Measurements from ENCODE around the gene UBAC2.

Gene UBAC2

DNA sequence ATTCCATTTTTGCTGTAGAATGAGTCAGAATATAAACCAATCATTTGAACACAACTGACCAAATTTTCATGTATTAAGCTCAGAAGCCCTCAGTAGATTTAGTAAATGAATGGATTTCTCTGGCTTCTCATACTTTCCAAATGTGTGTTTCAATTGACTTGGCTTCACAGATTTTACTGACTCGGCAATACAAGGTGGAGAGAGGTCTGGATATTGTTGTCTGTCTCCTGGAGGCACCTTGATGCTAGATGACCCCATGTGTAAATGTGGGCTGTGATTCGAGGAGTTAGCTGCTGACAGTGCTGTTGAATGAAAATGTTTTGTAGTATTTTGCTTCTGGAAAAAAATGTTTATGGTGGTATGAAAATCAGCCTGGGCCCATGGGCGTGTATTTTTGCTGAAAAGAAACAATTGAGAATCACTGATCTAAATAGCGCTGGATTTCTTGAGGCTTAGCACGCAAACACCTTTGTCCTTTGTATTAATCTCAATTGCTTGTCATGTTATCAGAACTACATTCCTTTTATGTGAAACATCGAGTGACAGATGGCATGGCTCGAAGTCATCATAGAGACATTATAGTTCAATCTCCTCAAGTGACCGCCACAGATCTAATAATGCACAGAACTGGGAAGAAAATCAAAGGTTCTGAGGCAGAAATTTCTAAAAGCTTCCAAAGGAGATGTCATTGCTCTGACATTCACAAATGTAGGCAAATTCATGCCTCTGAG lies 41.2 kb upstream of the UBAC2 start:
- H3K27ac ChIP-seq = no peak overlapping the region
- no peak overlapping the region for H3K4me3 ChIP-seq
- DNase-seq (ENCODE audit: low spot score) = peak; percentile 12
- TF ChIP-seq, protein P1, sequence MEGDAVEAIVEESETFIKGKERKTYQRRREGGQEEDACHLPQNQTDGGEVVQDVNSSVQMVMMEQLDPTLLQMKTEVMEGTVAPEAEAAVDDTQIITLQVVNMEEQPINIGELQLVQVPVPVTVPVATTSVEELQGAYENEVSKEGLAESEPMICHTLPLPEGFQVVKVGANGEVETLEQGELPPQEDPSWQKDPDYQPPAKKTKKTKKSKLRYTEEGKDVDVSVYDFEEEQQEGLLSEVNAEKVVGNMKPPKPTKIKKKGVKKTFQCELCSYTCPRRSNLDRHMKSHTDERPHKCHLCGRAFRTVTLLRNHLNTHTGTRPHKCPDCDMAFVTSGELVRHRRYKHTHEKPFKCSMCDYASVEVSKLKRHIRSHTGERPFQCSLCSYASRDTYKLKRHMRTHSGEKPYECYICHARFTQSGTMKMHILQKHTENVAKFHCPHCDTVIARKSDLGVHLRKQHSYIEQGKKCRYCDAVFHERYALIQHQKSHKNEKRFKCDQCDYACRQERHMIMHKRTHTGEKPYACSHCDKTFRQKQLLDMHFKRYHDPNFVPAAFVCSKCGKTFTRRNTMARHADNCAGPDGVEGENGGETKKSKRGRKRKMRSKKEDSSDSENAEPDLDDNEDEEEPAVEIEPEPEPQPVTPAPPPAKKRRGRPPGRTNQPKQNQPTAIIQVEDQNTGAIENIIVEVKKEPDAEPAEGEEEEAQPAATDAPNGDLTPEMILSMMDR (IDR thresholded peaks at IDR 0.05) = no peak

GRCh38 chr13:99160415-99160814 lies 40.2 kb upstream of the UBAC2 start:
- Histone ChIP-seq H3K27ac (no peak overlapping the region), H3K4me3 (no peak overlapping the region)
- TF ChIP-seq, protein P1 (IDR thresholded peaks at IDR 0.05) = no peak
- DNase-seq (ENCODE audit: low spot score) = no peak

- H3K27ac ChIP-seq = no peak overlapping the region
- DNase-seq (ENCODE audit: low spot score) = no peak
- TF ChIP-seq, protein P1 (IDR thresholded peaks at IDR 0.05) = no peak
- H3K4me3 ChIP-seq = no peak overlapping the region
These were observed 39.1 kb upstream of the UBAC2 start for GRCh38 chr13:99161512-99161911.

DNA sequence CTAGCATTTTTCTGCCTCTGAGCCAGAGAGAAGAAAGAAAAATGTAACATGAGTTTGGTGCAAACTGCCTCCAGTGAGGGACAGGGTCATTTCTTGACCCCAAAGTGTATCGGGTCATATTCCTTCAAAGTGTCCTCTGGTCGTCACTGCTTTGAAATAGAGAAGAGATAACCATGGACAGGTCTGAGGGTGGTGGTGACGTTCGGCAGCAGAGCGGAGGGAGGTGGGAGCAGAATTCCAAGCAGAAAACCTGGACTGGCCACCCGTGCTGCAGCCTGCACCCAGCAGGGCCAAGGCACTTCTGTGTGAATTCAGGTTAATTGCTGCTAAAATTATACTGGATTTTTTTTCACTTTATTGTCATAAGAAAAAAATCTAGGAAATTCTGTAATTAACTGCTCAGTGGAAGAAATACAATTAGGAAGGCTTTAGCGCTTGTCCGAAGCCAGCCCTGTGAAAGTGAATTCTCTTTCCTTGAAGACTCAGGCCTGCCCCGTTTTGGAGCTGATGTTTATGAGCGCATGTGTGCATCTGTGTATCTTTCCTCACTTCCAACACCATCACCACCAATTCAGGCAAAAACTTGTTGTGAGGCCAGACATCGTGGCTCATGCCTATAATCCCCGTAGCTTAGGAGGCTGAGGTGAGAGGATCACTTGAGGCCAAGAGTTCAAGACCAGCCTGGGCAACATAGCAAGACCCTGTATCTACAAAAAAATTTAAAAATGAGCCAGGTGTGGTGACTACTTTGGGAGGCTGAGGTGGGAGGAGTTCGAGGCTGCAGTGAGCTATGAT lies 37.9 kb upstream of the UBAC2 start:
- no peak for DNase-seq (ENCODE audit: low spot score)
- Histone ChIP-seq H3K27ac (no peak overlapping the region), H3K4me3 (no peak overlapping the region)
- TF ChIP-seq, protein P1 (IDR thresholded peaks at IDR 0.05) = no peak

DNA sequence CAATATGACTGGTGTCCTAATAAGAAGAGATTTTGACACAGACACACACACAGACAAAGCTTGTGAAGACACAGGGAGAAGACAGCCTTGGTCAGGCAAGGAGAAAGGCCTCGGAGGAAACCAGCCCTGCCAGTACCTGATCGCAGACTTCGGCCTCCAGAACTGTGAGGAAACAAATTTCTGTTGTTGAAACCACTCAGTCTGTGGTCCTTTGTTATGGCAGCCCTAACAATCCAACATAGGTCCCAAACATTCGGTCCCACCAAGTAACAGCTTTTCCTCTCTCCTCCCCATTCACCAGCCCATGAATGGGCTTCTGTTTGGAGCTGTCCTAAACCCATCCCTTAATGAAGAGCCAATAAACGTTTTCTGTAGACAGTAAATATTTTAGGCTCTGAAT lies 36.4 kb upstream of the UBAC2 start:
- H3K4me3 ChIP-seq = no peak overlapping the region
- no peak for DNase-seq (ENCODE audit: low spot score)
- H3K27ac ChIP-seq = no peak overlapping the region
- TF ChIP-seq, protein P1 (IDR thresholded peaks at IDR 0.05) = no peak

DNA sequence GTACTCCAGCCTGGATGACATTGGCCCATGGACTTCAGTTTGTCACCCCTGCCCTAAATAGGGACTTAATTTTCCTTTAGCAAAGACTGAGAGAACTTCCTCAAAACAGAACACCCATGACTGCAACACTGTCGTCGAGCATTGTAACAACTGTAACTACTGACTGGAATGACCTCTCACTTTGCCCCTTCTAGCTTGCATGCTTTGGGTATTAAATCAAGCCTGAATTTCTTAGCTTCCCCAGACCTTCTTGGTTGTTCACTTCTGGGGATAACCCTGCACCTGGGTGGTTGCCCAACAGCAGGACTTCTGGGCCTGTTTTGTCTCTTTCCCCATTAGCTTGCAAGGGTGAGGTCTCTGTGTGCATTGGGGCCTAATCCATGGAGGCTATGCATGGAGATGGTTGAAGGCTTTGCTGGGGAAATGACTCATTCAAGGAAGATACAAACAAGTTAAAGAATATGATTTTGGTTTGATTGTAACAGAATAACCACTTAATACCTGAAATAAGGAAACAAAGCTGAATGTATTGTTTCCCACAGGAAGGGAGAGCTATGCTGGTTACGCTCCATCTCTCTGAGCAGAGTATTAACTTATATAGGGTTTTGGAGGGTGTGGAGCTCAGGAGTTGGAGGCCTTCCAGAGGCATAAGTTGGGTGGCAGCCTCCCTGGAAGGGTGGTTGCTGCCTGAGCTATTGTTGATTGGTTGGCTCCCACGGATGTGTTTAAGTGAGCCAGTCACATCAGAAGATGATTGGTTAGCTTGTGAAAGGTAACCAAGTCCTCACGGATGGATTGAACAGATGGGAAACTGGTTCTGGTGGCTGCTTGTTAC lies 34.7 kb upstream of the UBAC2 start:
- Histone ChIP-seq H3K27ac (no peak overlapping the region), H3K4me3 (no peak overlapping the region)
- DNase-seq (ENCODE audit: low spot score) = no peak
- TF ChIP-seq, protein P1 (IDR thresholded peaks at IDR 0.05) = no peak

Measured in coronary artery (tissue), 2 donors.